Pericardium fibroblast (primary cell): ENCODE measurements around the gene CHL1. TPM values are rescaled to one million over a fixed set of nuclear protein-coding genes. Genes with fewer than 3 reads are reported as not detected.

Experiments
- total RNA-seq: library from RNA; depleted of rRNA; stranded (reverse); fragments of >200 nt; gene quantifications from 2 replicates; pipeline ENCODE4 v1.2.3, GENCODE V29; 2015

Gene CHL1, protein sequence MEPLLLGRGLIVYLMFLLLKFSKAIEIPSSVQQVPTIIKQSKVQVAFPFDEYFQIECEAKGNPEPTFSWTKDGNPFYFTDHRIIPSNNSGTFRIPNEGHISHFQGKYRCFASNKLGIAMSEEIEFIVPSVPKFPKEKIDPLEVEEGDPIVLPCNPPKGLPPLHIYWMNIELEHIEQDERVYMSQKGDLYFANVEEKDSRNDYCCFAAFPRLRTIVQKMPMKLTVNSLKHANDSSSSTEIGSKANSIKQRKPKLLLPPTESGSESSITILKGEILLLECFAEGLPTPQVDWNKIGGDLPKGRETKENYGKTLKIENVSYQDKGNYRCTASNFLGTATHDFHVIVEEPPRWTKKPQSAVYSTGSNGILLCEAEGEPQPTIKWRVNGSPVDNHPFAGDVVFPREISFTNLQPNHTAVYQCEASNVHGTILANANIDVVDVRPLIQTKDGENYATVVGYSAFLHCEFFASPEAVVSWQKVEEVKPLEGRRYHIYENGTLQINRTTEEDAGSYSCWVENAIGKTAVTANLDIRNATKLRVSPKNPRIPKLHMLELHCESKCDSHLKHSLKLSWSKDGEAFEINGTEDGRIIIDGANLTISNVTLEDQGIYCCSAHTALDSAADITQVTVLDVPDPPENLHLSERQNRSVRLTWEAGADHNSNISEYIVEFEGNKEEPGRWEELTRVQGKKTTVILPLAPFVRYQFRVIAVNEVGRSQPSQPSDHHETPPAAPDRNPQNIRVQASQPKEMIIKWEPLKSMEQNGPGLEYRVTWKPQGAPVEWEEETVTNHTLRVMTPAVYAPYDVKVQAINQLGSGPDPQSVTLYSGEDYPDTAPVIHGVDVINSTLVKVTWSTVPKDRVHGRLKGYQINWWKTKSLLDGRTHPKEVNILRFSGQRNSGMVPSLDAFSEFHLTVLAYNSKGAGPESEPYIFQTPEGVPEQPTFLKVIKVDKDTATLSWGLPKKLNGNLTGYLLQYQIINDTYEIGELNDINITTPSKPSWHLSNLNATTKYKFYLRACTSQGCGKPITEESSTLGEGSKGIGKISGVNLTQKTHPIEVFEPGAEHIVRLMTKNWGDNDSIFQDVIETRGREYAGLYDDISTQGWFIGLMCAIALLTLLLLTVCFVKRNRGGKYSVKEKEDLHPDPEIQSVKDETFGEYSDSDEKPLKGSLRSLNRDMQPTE (N-terminal part only)
- under 0.01 and 0.68 TPM in 2 replicates for total RNA-seq

DNA sequence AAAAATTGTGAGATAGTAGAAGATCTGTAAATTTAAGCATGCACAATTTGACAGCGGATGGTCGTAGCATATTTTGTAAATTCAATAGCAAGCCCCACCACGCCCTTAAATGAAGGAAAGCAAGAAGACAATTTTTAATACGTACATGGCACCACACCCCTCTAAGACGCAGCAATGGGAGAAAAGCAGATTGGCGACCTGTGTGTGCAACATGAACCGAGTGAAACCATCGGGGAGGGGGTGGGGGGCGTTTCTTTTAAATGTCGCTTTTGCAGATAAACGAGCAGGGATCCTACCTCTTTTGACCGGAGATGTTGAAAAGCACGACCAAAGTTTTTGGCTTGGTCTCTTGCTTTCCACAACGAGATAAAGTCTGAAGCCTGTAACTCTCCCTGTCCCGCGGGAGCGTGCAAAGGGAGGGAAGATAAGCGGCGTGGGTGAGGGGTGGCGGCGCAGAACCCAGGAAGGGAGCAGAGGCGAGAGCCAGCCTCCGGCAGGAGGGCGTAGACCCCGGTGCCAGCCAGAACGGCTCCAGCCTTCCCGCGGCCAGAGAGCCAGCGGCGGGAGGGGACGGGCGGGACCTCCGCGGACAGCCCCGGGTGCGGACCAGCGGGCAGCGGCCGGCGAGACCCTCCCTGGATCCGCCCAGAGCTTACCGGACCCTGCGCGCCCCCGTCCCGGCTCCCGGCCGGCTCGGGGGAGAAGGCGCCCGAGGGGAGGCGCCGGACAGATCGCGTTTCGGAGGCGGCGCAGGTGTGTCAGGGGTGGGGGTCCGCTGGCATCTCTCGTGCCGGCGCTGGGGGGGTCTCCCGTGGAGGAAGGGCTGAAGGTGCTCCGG, at the start of gene CHL1:
TSS of gene CHL1 (plus strand) at position 453 of the 838 bp plus-strand sequence. CDS start 123,014 bp downstream, outside the sequence.

